HepG2 (cell line): Measurements from ENCODE around the gene ARFGEF3. TPM values are rescaled to one million over a fixed set of nuclear protein-coding genes. Genes with fewer than 3 reads are reported as not detected.

Experiments used
- CENPX ChIP-seq: sonication (generic); formaldehyde crosslinking; IDR thresholded peaks from 2 replicates; pipeline ENCODE4 v1.9.0; 2021; ENCODE audit warnings: mild to moderate bottlenecking, missing genetic modification reagents, moderate library complexity
- MED1 ChIP-seq: sonication (generic); formaldehyde crosslinking; IDR thresholded peaks from 2 replicates; pipeline ENCODE4 v1.4.0; 2020; ENCODE audit warnings: missing genetic modification reagents
- MTF2 ChIP-seq: sonication (generic); formaldehyde crosslinking; IDR thresholded peaks from 2 replicates; pipeline ENCODE4 v1.5.0; 2020; ENCODE audit warnings: missing genetic modification reagents, borderline replicate concordance
- MZF1 ChIP-seq: sonication (generic); formaldehyde crosslinking; IDR thresholded peaks from 2 replicates; pipeline ENCODE4 v1.8.1; 2023; ENCODE audit warnings: mild to moderate bottlenecking, missing genetic modification reagents, borderline replicate concordance
- NCOA2 ChIP-seq: sonication (generic); formaldehyde crosslinking; IDR thresholded peaks from 2 replicates; pipeline ENCODE4 v1.8.0; 2022; ENCODE audit warnings: inconsistent platforms
- NPAS2 ChIP-seq: sonication (generic); formaldehyde crosslinking; IDR thresholded peaks from 2 replicates; pipeline ENCODE4 v1.8.0; 2022; ENCODE audit warnings: mild to moderate bottlenecking, missing genetic modification reagents, borderline replicate concordance
- RELA ChIP-seq: sonication (generic); formaldehyde crosslinking; IDR thresholded peaks from 2 replicates; pipeline ENCODE4 v1.4.0; 2020; ENCODE audit warnings: missing genetic modification reagents
- SETDB1 ChIP-seq: sonication (generic); formaldehyde crosslinking; IDR thresholded peaks from 2 replicates; pipeline ENCODE4 v1.5.1; 2020; ENCODE audit warnings: missing genetic modification reagents, mild to moderate bottlenecking, borderline replicate concordance
- ZNF274 ChIP-seq: sonication (generic); formaldehyde crosslinking; IDR thresholded peaks from 2 replicates; pipeline ENCODE4 v1.5.1; 2020; ENCODE audit warnings: mild to moderate bottlenecking, missing genetic modification reagents
- ZNF30 ChIP-seq: sonication (generic); formaldehyde crosslinking; IDR thresholded peaks from 2 replicates; pipeline ENCODE4 v1.5.0; 2020; ENCODE audit warnings: mild to moderate bottlenecking, missing genetic modification reagents
- polyA plus RNA-seq, 8 experiments: library from polyadenylated mRNA; depleted of rRNA in 3 of 8; stranded (reverse) in 7 of 8; unstranded in 1 of 8; fragments of >200 nt; fragmentation: Illumina TruSeq in 4 of 8; extraction: Trizol in 4 of 8; gene quantifications; 2 replicates each; pipeline versions ENCODE4 v1.2.1 to v1.2.3, GENCODE V29; 2011 to 2016; ENCODE audit warnings: low read depth in 4 of 8, missing spikeins in 1 of 8, mixed read lengths in 1 of 8; ENCODE audit not compliant: insufficient read depth in 1 of 8
- total RNA-seq, 5 experiments: library from RNA; depleted of rRNA; stranded (reverse); fragments of >200 nt; fragmentation: Illumina TruSeq; extraction: Trizol; gene quantifications; 2 replicates each; pipeline ENCODE4 v1.2.3, GENCODE V29; 2016; ENCODE audit warnings: low read depth in 1 of 5
- TF ChIP-seq, protein P1 (sequence below): sonication (generic); formaldehyde crosslinking; IDR thresholded peaks from 2 replicates; pipeline ENCODE4 v1.5.1; 2020; ENCODE audit warnings: mild to moderate bottlenecking, missing genetic modification reagents, borderline replicate concordance
- TF ChIP-seq, protein P2 (sequence below): IDR thresholded peaks from 2 replicates; pipeline ENCODE4 v1.6.1; 2016; ENCODE audit warnings: mild to moderate bottlenecking
- TF ChIP-seq, protein P3 (sequence below): IDR thresholded peaks from 2 replicates; pipeline ENCODE4 v1.4.0; 2020; ENCODE audit warnings: mild to moderate bottlenecking, missing genetic modification reagents
- TF ChIP-seq, protein P4 (sequence below): sonication (generic); formaldehyde crosslinking; IDR thresholded peaks from 2 replicates; pipeline ENCODE4 v1.4.0; 2020; ENCODE audit warnings: missing genetic modification reagents, mild to moderate bottlenecking, borderline replicate concordance
- TF ChIP-seq, protein P5 (sequence below): IDR thresholded peaks from 2 replicates; pipeline ENCODE4 v1.6.1; 2016
- TF ChIP-seq, protein P6 (sequence below): sonication (generic); formaldehyde crosslinking; IDR thresholded peaks from 2 replicates; pipeline ENCODE4; 2020; ENCODE audit warnings: missing genetic modification reagents, mild to moderate bottlenecking, borderline replicate concordance

ARFGEF3 gene
- total and polyA plus RNA-seq, 2 of the 13 experiments (the other 11 are each of a cell fraction or from before 2014, with no cell fraction given): 0.60 to 2.6 TPM

DNA sequence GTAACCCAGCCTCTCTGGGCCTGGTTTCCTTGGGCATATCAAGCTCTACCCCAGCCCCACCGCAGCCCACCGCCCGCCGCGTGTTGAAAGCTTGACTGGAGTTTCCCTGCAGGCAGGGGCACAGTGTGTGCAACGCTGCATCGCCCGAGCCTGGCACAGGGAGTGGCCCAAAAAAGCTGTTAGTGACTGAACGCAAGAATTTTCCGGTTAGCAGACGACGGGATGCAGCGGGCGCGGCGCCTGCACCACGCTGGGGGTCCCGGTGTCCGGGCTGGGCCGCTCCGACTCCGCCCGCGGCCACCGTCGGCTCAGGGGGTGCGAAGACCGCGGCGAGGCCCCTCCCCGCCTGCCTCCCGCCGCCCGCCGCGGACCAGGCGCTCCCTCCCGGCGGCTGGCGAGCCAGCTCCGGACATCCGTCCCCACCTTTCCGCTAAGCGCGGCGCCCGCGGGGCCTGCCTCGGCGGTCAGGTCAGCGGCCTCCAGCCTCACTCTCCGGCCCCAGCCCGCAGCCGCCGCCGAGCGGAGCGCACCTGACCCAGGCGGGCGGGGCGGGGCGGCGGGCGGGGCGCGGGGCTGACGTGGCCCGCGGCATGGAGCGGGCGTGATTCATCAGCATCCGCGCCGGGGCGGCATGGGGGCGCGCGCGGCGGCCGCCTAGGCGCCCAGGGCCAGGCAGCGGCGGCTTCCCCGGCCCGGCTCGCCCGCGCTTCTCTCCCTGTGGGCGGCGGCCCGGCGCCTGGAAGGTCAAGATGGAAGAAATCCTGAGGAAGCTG, at the start of gene ARFGEF3 (continued):
- TF ChIP-seq, protein P1, sequence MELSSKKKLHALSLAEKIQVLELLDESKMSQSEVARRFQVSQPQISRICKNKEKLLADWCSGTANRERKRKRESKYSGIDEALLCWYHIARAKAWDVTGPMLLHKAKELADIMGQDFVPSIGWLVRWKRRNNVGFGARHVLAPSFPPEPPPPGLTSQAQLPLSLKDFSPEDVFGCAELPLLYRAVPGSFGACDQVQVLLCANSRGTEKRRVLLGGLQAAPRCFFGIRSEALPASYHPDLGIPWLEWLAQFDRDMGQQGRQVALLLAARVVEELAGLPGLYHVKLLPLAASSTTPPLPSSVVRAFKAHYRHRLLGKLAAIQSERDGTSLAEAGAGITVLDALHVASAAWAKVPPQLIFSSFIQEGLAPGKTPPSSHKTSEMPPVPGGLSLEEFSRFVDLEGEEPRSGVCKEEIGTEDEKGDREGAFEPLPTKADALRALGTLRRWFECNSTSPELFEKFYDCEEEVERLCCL (CRISPR knock-in tag): no peak
- TF ChIP-seq CENPX (CRISPR knock-in tag) (no peak), MED1 (CRISPR knock-in tag) (peak; percentile 31; the same call in 1 of the 2 replicates), MTF2 (no peak), SETDB1 (CRISPR knock-in tag) (no peak), MZF1 (no peak), NPAS2 (no peak), RELA (no peak), ZNF30 (no peak), NCOA2 (CRISPR knock-in tag) (no peak), ZNF274 (peak; percentile 70; the same call in 1 of the 2 replicates)
- TF ChIP-seq, protein P2, sequence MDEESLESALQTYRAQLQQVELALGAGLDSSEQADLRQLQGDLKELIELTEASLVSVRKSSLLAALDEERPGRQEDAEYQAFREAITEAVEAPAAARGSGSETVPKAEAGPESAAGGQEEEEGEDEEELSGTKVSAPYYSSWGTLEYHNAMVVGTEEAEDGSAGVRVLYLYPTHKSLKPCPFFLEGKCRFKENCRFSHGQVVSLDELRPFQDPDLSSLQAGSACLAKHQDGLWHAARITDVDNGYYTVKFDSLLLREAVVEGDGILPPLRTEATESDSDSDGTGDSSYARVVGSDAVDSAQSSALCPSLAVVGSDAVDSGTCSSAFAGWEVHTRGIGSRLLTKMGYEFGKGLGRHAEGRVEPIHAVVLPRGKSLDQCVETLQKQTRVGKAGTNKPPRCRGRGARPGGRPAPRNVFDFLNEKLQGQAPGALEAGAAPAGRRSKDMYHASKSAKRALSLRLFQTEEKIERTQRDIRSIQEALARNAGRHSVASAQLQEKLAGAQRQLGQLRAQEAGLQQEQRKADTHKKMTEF: no peak
- TF ChIP-seq, protein P3, sequence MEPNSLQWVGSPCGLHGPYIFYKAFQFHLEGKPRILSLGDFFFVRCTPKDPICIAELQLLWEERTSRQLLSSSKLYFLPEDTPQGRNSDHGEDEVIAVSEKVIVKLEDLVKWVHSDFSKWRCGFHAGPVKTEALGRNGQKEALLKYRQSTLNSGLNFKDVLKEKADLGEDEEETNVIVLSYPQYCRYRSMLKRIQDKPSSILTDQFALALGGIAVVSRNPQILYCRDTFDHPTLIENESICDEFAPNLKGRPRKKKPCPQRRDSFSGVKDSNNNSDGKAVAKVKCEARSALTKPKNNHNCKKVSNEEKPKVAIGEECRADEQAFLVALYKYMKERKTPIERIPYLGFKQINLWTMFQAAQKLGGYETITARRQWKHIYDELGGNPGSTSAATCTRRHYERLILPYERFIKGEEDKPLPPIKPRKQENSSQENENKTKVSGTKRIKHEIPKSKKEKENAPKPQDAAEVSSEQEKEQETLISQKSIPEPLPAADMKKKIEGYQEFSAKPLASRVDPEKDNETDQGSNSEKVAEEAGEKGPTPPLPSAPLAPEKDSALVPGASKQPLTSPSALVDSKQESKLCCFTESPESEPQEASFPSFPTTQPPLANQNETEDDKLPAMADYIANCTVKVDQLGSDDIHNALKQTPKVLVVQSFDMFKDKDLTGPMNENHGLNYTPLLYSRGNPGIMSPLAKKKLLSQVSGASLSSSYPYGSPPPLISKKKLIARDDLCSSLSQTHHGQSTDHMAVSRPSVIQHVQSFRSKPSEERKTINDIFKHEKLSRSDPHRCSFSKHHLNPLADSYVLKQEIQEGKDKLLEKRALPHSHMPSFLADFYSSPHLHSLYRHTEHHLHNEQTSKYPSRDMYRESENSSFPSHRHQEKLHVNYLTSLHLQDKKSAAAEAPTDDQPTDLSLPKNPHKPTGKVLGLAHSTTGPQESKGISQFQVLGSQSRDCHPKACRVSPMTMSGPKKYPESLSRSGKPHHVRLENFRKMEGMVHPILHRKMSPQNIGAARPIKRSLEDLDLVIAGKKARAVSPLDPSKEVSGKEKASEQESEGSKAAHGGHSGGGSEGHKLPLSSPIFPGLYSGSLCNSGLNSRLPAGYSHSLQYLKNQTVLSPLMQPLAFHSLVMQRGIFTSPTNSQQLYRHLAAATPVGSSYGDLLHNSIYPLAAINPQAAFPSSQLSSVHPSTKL (CRISPR knock-in tag): peak; percentile 9; the same call in 1 of the 2 replicates
- TF ChIP-seq, protein P4, sequence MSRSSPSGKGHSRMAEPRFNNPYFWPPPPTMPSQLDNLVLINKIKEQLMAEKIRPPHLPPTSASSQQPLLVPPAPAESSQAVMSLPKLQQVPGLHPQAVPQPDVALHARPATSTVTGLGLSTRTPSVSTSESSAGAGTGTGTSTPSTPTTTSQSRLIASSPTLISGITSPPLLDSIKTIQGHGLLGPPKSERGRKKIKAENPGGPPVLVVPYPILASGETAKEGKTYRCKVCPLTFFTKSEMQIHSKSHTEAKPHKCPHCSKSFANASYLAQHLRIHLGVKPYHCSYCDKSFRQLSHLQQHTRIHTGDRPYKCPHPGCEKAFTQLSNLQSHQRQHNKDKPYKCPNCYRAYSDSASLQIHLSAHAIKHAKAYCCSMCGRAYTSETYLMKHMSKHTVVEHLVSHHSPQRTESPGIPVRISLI (CRISPR knock-in tag): no peak
- TF ChIP-seq, protein P5, sequence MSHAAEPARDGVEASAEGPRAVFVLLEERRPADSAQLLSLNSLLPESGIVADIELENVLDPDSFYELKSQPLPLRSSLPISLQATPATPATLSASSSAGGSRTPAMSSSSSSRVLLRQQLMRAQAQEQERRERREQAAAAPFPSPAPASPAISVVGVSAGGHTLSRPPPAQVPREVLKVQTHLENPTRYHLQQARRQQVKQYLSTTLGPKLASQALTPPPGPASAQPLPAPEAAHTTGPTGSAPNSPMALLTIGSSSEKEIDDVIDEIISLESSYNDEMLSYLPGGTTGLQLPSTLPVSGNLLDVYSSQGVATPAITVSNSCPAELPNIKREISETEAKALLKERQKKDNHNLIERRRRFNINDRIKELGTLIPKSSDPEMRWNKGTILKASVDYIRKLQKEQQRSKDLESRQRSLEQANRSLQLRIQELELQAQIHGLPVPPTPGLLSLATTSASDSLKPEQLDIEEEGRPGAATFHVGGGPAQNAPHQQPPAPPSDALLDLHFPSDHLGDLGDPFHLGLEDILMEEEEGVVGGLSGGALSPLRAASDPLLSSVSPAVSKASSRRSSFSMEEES (CRISPR knock-in tag): peak; percentile 32; the same call in 1 of the 2 replicates
- TF ChIP-seq, protein P6, sequence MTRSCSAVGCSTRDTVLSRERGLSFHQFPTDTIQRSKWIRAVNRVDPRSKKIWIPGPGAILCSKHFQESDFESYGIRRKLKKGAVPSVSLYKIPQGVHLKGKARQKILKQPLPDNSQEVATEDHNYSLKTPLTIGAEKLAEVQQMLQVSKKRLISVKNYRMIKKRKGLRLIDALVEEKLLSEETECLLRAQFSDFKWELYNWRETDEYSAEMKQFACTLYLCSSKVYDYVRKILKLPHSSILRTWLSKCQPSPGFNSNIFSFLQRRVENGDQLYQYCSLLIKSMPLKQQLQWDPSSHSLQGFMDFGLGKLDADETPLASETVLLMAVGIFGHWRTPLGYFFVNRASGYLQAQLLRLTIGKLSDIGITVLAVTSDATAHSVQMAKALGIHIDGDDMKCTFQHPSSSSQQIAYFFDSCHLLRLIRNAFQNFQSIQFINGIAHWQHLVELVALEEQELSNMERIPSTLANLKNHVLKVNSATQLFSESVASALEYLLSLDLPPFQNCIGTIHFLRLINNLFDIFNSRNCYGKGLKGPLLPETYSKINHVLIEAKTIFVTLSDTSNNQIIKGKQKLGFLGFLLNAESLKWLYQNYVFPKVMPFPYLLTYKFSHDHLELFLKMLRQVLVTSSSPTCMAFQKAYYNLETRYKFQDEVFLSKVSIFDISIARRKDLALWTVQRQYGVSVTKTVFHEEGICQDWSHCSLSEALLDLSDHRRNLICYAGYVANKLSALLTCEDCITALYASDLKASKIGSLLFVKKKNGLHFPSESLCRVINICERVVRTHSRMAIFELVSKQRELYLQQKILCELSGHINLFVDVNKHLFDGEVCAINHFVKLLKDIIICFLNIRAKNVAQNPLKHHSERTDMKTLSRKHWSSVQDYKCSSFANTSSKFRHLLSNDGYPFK: 0 out of 2 replicates have a peak, but pooled peaks have one; percentile 26
